A549 (cell line): ENCODE measurements around the gene LENG1.

Experiments used
- BHLHE40 ChIP-seq: IDR thresholded peaks from 2 replicates; pipeline ENCODE4 v1.6.1; 2012; ENCODE audit warnings: low read depth, low read length, inconsistent platforms
- CTCF ChIP-seq: fragments of >200 bp; sonication (Bioruptor Twin); formaldehyde crosslinking; IDR thresholded peaks from 3 replicates; pipeline ENCODE4 v1.5.1; 2016
- MYC ChIP-seq: IDR thresholded peaks from 2 replicates; pipeline ENCODE4 v1.6.1; 2012; ENCODE audit warnings: mild to moderate bottlenecking, inconsistent platforms, low read length, improper control_type of control experiment, borderline replicate concordance
- POLR2AphosphoS2 ChIP-seq: conservative IDR thresholded peaks from 2 replicates; pipeline ENCODE4 v1.6.1; 2012; ENCODE audit warnings: low read length, improper control_type of control experiment, inconsistent platforms

- no peak for TF ChIP-seq BHLHE40
- TF ChIP-seq CTCF, result no peak
- TF ChIP-seq POLR2AphosphoS2, result no peak
- TF ChIP-seq MYC, result no peak
Observed at GRCh38 chr19:54173359-54173699, 13.8 kb upstream of the LENG1 start.
